Measurements from ENCODE around the gene ZNF549. TPM values are rescaled to one million over a fixed set of nuclear protein-coding genes. Genes with fewer than 3 reads are reported as not detected.

ZNF549 gene
- polyA plus RNA-seq, 1 donor from 2014 or later: 17.9 TPM

DNA sequence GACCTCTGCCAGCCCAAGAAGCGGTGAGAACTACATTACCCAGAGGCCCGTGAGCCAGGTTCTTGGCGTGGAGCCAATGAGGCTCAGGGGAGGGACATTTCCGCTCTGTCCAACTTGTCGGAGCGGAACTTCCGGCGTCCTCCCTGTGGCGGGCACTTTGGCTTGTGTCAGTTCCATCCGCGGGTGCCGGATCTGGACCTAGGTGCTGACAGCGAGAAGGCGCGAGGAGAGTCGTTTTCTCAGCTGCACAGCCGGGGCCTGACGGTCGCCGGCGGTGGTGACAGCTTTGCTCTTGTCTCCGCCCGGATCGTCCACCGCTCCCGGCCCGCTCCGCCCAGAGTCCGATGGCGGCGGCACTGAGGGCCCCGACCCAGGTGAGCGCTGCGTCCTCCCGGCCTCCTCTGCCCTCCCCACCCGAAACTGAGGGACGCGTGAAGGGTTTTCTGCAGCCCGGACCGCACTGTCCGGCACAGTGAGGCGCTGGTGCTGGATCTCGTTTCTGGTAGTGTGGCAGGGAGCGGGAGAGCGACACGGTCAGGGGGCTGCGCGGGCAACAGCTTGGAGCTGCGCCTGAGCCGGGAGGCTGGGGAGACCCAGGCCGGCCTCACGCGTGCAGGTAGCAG lies 72.7 kb downstream of the ZNF549 start, which contains the start of gene ZNF530:
Gene ZNF530, plus strand, starts transcription at position 125 of the 623 bp plus-strand sequence. CDS start 4,461 bp downstream, outside the sequence.
- no peaks in the 10 kb centered on the region for H3K36me3 ChIP-seq (ENCODE audit: insufficient read depth, low read length)
- no peak within 1 kb of the TSS for H3K27ac ChIP-seq (ENCODE audit: low read length)
- no peaks in the 10 kb centered on the region for H3K9me3 ChIP-seq (ENCODE audit: low read length)

DNA sequence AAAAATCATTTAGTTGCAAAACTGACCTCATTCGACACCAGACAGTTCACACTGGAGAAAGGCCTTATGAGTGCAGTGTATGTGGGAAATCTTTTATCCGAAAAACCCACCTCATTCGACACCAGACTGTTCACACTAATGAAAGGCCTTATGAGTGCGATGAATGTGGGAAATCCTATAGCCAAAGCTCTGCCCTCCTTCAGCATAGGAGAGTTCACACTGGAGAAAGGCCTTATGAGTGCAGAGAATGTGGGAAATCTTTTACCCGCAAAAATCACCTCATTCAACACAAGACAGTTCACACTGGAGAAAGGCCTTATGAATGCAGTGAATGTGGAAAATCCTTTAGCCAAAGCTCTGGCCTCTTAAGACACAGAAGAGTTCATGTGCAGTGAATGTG lies 79.8 kb downstream of the ZNF549 start:
- Histone ChIP-seq H3F3A (ENCODE audit: insufficient read depth, low read length, poor library complexity, severe bottlenecking) (no peaks in the 10 kb centered on the region), H3K9me2 (ENCODE audit: insufficient read depth, low read length) (no peaks in the 10 kb centered on the region), H3K9ac (ENCODE audit: low read length) (no peak overlapping the region), H3K27me3 (ENCODE audit: insufficient read depth, low read depth, low read length) (no peaks in the 10 kb centered on the region), H4K20me1 (ENCODE audit: insufficient read depth) (no peaks in the 10 kb centered on the region), H3K36me3 (ENCODE audit: insufficient read depth, low read length) (peaks cover 6% of the 10 kb centered on the region), H3K9me3 (ENCODE audit: low read length) (no peaks in the 10 kb centered on the region), H2AFZ (ENCODE audit: low read depth, low read length) (no peak overlapping the region), H3K4me3 (ENCODE audit: low read length) (no peak overlapping the region), H3K27ac (ENCODE audit: low read length) (no peak overlapping the region), H3K79me2 (replicated peaks; ENCODE audit: insufficient read depth, low read length) (no peaks in the 10 kb centered on the region), H3K4me2 (ENCODE audit: low read length) (no peak overlapping the region)
- TF ChIP-seq RAD21 (conservative IDR thresholded peaks at IDR 0.05): no peak
- TF ChIP-seq POLR2AphosphoS5 (IDR thresholded peaks at IDR 0.05): no peak
- TF ChIP-seq EZH2 (IDR thresholded peaks at IDR 0.05; ENCODE audit: borderline replicate concordance, insufficient read depth, low read length, poor library complexity, severe bottlenecking): no peak
- TF ChIP-seq CTCF (IDR thresholded peaks at IDR 0.05; ENCODE audit: poor library complexity, severe bottlenecking): no peak
- TF ChIP-seq MXI1 (conservative IDR thresholded peaks at IDR 0.05; ENCODE audit: poor library complexity, severe bottlenecking): no peak
- no peak for TF ChIP-seq EP300 (conservative IDR thresholded peaks at IDR 0.05; ENCODE audit: poor library complexity, severe bottlenecking)

More for the DNA sequence above, 72.7 kb downstream of the ZNF549 start, which contains the start of gene ZNF530:
- Histone ChIP-seq H3K27me3 (ENCODE audit: insufficient read depth, low read depth, low read length) (no peaks in the 10 kb centered on the region), H2AFZ (ENCODE audit: low read depth, low read length) (peak within 1 kb of the TSS; percentile 88), H3K4me3 (ENCODE audit: low read length) (peak within 1 kb of the TSS; percentile 94), H3K4me2 (ENCODE audit: low read length) (peak within 1 kb of the TSS; percentile 72), H3K9me2 (ENCODE audit: insufficient read depth, low read length) (no peaks in the 10 kb centered on the region), H3K9ac (ENCODE audit: low read length) (peak within 1 kb of the TSS; percentile 72), H3F3A (ENCODE audit: insufficient read depth, low read length, poor library complexity, severe bottlenecking) (no peaks in the 10 kb centered on the region), H4K20me1 (ENCODE audit: insufficient read depth) (no peaks in the 10 kb centered on the region), H3K79me2 (replicated peaks; ENCODE audit: insufficient read depth, low read length) (peaks cover 5% of the 10 kb centered on the region)
- TF ChIP-seq RAD21 (conservative IDR thresholded peaks at IDR 0.05) (peak; percentile 21), EZH2 (IDR thresholded peaks at IDR 0.05; ENCODE audit: borderline replicate concordance, insufficient read depth, low read length, poor library complexity, severe bottlenecking) (no peak), SMC3 (conservative IDR thresholded peaks at IDR 0.05; ENCODE audit: poor library complexity) (peak; percentile 56), EP300 (conservative IDR thresholded peaks at IDR 0.05; ENCODE audit: poor library complexity, severe bottlenecking) (no peak), POLR2AphosphoS5 (IDR thresholded peaks at IDR 0.05) (peak; percentile 68), CTCF (IDR thresholded peaks at IDR 0.05; ENCODE audit: poor library complexity, severe bottlenecking) (no peak), MXI1 (conservative IDR thresholded peaks at IDR 0.05; ENCODE audit: poor library complexity, severe bottlenecking) (peak; percentile 82)
- TF ChIP-seq, protein P1, sequence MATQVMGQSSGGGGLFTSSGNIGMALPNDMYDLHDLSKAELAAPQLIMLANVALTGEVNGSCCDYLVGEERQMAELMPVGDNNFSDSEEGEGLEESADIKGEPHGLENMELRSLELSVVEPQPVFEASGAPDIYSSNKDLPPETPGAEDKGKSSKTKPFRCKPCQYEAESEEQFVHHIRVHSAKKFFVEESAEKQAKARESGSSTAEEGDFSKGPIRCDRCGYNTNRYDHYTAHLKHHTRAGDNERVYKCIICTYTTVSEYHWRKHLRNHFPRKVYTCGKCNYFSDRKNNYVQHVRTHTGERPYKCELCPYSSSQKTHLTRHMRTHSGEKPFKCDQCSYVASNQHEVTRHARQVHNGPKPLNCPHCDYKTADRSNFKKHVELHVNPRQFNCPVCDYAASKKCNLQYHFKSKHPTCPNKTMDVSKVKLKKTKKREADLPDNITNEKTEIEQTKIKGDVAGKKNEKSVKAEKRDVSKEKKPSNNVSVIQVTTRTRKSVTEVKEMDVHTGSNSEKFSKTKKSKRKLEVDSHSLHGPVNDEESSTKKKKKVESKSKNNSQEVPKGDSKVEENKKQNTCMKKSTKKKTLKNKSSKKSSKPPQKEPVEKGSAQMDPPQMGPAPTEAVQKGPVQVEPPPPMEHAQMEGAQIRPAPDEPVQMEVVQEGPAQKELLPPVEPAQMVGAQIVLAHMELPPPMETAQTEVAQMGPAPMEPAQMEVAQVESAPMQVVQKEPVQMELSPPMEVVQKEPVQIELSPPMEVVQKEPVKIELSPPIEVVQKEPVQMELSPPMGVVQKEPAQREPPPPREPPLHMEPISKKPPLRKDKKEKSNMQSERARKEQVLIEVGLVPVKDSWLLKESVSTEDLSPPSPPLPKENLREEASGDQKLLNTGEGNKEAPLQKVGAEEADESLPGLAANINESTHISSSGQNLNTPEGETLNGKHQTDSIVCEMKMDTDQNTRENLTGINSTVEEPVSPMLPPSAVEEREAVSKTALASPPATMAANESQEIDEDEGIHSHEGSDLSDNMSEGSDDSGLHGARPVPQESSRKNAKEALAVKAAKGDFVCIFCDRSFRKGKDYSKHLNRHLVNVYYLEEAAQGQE (IDR thresholded peaks at IDR 0.05; ENCODE audit: borderline replicate concordance): no peak

Other genes with a start within 250 kb of the ZNF549 start
- gene ZNF460, start 246.9 kb upstream of the ZNF549 start, polyA plus RNA-seq: 11.2 and 23.4 TPM in 2 replicates
- gene ZNF543, start 206.9 kb upstream of the ZNF549 start, polyA plus RNA-seq: 9.3 and 14.8 TPM in 2 replicates
- gene ZNF304, start 176.1 kb upstream of the ZNF549 start, polyA plus RNA-seq: 20.6 and 23.0 TPM in 2 replicates
- gene TRAPPC2B, start 163.8 kb upstream of the ZNF549 start, polyA plus RNA-seq: 42.6 and 60.5 TPM in 2 replicates
- gene ZNF547, start 163.8 kb upstream of the ZNF549 start, polyA plus RNA-seq: 11.6 and 13.1 TPM in 2 replicates
- gene ZNF548, start 137.5 kb upstream of the ZNF549 start, polyA plus RNA-seq: 59.0 and 78.7 TPM in 2 replicates
- 26.3 and 32.1 TPM in 2 replicates for gene ZNF17, start 116.2 kb upstream of the ZNF549 start, polyA plus RNA-seq
- gene ZNF749, start 92.0 kb upstream of the ZNF549 start, polyA plus RNA-seq: 22.1 and 24.2 TPM in 2 replicates
- 5.4 and 6.2 TPM in 2 replicates for gene VN1R1, start 70.2 kb upstream of the ZNF549 start, polyA plus RNA-seq
- 24.0 and 29.7 TPM in 2 replicates for gene ZNF772, start 49.8 kb upstream of the ZNF549 start, polyA plus RNA-seq
- gene ZNF419, start 39.6 kb upstream of the ZNF549 start, polyA plus RNA-seq: 34.5 and 46.3 TPM in 2 replicates
- gene ZNF773, start 27.4 kb upstream of the ZNF549 start, polyA plus RNA-seq: 17.2 and 23.3 TPM in 2 replicates
- gene ZNF550, start 32.5 kb downstream of the ZNF549 start, polyA plus RNA-seq: 21.5 and 21.9 TPM in 2 replicates
- 6.3 and 6.4 TPM in 2 replicates for gene ZNF416, start 51.6 kb downstream of the ZNF549 start, polyA plus RNA-seq
- 19.4 and 25.2 TPM in 2 replicates for gene ZIK1, start 56.8 kb downstream of the ZNF549 start, polyA plus RNA-seq
- gene ZNF530, start 72.5 kb downstream of the ZNF549 start, polyA plus RNA-seq: 10.2 and 11.6 TPM in 2 replicates
- 34.1 and 40.7 TPM in 2 replicates for gene ZNF134, start 86.9 kb downstream of the ZNF549 start, polyA plus RNA-seq
- gene ZNF211, start 105.8 kb downstream of the ZNF549 start, polyA plus RNA-seq: 47.6 and 53.0 TPM in 2 replicates
- not detected in 2 replicates for gene ZSCAN4, start 141.6 kb downstream of the ZNF549 start, polyA plus RNA-seq
- gene ZNF551, start 154.6 kb downstream of the ZNF549 start, polyA plus RNA-seq: 9.3 and 16.1 TPM in 2 replicates
- 25.1 and 25.5 TPM in 2 replicates for gene ZNF154, start 181.8 kb downstream of the ZNF549 start, polyA plus RNA-seq
- gene ZNF671, start 200.3 kb downstream of the ZNF549 start, polyA plus RNA-seq: 14.8 and 26.2 TPM in 2 replicates
- gene ZNF776, start 219.5 kb downstream of the ZNF549 start, polyA plus RNA-seq: 54.7 and 62.3 TPM in 2 replicates
- 22.0 and 23.7 TPM in 2 replicates for gene ZNF586, start 242.3 kb downstream of the ZNF549 start, polyA plus RNA-seq

Measured in neural cell (in vitro differentiated cells).